C4-2B (cell line): ENCODE results near the gene CDC42BPG.

Experiments used
- ZFX ChIP-seq: fragments of 450-650 bp; IDR thresholded peaks from 2 replicates; pipeline ENCODE4 v1.6.1; 2017
- TF ChIP-seq, protein P1 (sequence below): fragments of 450-650 bp; conservative IDR thresholded peaks from 2 replicates; pipeline ENCODE4 v1.5.1; 2017; ENCODE audit warnings: mild to moderate bottlenecking

DNA sequence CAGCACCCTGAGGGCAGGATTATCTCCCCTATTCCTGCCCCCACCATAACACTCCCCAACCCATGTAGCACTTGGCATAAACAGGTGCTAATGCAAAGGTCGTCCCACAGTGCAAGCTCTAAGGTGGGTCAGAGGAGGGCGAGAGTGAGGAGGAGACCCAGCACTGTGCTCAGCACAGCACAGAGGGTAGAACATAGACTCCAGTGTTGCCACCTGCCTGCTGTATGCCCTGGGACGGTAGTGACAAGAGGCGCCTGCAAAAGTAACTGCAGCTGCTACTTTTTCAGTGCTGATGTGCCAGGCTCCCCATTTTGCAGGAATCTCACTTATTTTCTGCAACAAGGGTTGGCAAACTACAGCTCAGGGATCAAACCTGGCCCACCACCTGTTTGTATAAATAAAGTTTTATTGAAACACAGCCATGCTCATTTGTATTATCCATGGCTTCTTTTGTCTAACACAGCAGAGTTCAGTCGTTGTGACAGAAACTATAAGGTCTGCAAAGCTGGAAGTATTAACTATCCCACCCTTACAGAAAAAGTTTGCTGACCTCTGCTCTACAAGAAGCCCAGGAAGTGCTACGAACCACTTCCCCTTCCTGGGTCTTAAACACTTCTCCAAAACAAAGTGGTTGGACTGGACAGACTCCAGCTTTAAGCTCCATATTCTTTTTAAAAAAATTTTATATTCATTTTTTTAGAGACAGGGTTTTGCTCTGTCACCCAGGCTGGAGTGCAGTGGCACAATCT lies 16.9 kb upstream of the CDC42BPG start:
- TF ChIP-seq, protein P1, sequence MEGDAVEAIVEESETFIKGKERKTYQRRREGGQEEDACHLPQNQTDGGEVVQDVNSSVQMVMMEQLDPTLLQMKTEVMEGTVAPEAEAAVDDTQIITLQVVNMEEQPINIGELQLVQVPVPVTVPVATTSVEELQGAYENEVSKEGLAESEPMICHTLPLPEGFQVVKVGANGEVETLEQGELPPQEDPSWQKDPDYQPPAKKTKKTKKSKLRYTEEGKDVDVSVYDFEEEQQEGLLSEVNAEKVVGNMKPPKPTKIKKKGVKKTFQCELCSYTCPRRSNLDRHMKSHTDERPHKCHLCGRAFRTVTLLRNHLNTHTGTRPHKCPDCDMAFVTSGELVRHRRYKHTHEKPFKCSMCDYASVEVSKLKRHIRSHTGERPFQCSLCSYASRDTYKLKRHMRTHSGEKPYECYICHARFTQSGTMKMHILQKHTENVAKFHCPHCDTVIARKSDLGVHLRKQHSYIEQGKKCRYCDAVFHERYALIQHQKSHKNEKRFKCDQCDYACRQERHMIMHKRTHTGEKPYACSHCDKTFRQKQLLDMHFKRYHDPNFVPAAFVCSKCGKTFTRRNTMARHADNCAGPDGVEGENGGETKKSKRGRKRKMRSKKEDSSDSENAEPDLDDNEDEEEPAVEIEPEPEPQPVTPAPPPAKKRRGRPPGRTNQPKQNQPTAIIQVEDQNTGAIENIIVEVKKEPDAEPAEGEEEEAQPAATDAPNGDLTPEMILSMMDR: no peak
- no peak for TF ChIP-seq ZFX
